ENCODE results near the gene MVB12B.

Gene MVB12B

DNA sequence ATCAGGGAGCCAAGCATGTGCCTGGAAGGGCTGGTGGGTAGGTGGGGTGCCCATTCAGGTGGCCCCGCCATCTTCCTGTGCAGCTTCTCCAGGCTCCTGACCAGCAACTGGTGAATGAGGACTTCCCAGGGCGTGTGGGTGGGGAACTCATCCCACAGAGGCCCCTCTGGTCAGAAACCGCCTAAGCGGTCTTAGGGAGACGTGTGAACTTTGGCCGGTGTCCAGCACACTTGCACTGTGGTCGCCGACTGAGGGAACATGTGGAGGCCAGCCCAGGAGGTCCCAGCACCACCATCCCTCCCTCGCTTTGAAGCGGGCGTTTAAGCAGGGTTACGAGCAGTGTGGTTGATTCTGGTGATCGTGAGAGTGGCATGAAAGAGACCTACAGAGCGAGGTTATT, 77.8 kb downstream of the MVB12B start:
- no peak for DNase-seq (ENCODE audit: low read depth, low spot score)

DNA sequence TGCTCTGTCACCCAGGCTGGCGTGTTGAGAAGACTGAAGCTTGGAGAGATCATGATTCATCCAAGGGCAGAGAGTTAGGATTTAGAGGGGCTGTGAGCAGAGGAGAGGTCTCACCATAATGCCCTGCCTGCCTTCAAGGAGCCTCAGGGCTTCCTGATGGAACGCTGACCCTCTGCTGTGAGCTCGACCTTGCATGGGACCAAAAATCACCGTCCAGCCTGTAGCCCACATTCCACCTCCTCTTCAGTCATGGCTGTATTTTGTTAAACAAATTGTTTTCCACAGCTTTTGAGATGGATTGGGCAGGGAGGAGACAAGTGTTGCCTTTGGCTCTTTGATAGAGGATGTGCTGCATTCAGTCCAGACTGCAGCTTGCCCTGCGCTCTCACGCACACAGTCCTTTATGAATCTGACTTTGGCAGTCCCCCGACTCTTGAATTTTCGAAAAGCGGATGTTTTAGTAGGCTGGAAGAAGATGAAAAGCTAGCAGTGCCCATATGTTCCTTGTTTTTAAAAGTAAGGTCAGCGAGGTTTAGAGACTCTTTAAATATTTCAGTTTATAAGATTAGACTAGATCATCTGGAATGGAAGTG, 79.5 kb downstream of the MVB12B start:
- no peak for DNase-seq (ENCODE audit: low read depth, low spot score)

DNA sequence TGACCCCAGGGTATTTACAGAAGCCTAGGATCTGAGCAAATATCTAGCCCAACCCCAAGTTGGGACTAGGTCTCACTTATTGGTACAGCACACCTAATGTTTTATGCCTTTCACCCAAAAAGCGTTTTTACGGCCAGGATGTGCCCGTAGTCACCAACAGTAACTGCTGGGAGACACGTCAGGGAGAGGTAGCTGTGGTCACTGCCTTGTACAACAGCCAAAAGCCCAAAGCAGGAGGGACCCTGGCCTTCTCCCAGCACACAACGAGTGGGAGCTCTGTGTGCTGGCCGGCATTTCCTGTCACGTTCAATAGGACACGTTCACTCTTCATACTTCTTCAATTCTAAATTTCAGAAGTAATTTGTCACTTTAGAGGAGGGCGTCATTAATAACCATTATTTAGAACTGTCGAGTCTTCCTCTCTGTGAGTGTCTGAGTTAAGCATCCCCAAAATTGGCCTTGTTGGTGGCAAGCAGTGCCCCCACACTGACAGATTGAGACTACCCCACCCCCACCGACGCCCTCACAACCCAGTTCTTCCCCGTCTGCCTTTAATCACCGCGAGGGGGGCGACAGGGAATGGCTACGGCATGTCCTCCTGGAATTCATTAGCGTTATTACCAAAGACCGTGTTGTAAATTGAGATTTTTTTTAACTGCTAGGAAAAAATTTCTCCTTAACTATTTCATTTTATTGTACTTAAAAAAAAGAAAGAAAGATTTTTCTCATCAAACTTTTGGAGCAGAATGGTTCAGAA, 80.7 kb downstream of the MVB12B start:
- no peak for DNase-seq (ENCODE audit: low read depth, low spot score)

DNA sequence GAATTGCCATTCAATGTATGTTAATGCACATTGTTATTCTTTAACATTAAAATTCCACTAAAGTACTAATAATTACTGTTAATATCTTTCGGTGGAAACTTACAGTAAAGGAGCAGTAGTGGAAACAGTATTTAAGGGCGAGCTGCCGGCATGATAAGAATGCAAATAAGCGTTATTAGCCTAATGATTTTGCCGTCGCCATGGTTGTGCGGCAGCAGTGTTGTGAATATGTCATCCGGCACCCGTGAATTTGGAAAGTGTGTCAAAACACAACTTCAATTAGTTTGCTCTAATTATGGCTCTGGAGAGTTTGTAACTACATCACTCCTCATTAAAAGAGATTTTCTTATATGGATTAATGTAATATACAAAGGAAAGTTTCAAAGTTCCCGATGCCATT, 81.4 kb downstream of the MVB12B start:
- no peak for DNase-seq (ENCODE audit: low read depth, low spot score)

DNA sequence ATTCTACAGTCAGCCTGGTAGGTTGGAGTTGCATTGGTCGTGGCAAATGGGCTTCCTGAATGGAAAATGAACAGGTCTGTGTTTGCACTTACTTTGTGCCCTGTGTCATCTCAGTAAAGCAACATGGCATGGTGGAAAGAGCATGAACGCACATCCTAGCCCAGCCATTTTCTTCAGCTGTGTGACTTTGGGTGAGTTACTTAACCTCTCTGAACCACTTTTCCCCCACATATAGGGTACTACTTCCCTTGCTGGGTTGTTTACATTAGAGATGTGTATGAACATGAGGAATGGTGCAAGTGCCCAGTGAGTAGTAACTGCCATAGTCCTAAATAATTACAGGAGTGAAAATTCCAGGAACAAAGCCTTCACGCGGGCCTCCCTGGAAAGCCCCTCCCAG, 83.6 kb downstream of the MVB12B start:
- DNase-seq (ENCODE audit: low read depth, low spot score): no peak

DNA sequence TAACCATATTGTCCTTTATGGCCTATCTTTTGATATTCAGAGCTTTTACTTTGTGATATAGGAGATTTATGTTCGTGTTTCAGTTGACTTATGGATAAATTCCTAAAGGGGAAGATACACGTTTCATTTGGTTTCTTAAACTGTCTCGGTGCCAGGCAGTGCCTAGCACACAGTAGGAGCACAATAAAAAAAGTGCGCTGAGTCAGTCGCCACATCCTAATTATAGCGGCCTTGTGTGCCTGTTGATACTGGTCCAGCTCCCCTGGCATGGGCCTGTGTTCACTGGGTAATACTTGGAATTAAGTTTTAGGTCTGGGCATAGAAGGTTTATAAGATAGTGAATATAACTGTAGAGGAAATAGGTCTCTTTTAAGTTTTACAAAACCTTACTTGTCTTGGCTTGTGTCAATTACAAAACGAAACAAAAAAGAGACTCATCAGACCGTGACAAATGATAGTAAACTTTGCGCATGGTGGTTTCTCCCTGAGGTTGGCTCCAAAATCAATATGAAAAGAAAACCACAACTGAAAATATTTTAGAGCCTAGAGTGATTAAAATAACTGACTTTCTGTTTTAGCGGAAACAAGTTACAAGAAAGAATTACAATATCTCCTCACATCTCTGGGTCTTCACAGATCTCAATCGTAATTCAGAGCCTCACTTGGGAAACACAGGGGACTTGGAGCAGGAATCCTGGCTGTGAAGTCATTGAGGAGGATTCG, 84.8 kb downstream of the MVB12B start:
- no peak for DNase-seq (ENCODE audit: low read depth, low spot score)

DNA sequence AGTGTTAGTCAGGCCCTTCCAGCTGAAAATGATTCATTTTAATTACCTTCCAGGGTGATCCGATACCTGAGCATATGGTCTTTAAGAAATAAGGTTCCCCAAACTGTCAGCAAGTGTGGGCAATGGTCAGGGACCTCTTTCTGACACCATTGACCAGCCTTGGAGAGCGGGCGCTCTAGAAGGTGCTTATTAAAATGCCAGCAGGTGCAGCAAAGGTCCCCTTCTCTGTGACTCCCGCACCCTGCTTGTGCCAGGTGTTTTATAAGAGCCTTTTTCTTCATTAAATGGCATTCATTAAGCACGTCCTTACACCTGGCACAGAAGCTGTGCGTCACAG, 85.3 kb downstream of the MVB12B start:
- no peak for DNase-seq (ENCODE audit: low read depth, low spot score)

DNA sequence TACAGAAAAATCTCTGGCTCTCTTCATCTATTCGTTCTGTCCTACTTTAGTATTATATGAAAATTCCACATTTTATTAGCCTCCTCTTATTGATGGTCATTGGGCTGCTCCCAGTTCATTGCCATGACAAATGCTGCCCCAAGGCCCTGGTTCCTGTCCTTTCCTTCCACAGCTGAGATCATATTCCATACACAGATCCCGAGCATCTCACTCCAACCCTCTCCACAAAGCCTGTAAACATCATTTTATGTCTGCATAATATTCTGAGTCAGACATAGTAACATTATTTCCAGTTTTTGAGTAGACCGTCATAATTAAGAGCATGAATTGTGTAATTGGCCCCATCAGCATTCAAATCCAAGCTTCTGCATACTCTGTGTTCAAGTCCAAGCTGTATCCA, 86.3 kb downstream of the MVB12B start:
- DNase-seq (ENCODE audit: low read depth, low spot score): no peak

DNA sequence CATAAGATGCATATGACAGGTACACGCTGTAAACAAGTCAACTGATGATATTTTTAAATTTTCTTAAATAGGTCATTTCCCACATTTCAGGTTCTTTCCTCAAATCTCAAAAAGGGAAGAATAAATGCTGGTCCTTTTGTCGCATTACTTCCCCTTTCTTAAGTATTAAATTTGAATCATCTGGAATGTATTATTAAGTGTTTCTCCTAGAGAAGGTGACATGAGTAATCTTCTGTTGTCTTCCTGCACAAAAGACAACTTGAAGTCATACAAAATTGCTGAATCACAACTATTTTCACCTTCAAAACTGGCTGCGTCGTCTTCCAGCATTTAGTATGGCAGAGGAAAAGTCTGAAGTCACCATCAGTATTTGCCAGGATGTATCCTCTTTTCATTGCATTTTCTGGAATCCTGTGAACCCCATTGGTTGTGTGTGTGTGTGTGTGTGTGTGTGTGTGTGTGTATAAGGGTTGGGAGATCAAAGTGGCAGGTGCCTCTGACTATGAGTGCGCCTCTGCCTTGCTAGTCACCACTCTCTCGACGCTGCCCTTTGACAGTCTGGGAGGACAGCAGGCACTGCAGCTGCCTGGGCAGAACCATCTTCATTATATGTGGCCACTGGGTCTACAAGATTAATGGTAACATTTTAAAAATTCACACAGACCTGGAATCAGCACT, 86.9 kb downstream of the MVB12B start:
- no peak for DNase-seq (ENCODE audit: low read depth, low spot score)

DNA sequence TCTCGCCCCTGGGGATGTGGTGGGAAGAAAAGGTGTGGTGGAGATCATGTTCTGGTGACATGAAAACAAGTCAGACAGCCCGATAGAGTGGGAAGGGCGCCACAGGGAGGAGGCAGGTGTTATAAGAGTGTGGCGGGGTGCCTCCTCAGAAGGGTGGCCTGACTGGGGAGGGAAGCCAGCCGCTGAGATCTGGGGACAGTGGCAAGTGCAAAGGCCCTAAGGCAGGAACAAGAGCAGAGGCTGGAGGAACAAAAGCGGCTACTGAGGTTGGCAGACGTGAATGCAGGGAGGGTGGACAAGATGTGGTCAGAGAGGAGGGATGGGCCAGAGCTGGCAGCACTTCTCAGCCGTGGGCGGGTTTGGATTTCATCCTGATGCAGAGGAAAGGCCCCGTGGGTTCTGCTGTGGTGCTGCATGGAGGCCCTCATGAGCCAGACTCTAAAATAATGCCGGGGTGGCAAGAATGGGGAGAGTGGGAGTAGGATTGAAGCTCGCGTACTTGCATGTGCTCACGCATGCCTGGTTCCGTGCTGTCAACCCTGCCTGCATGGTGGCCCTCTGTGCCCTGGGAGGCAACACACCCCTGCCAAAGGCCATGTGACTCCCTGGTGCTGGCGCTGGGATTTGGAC, 89.2 kb downstream of the MVB12B start:
- no peak for DNase-seq (ENCODE audit: low read depth, low spot score)

DNA sequence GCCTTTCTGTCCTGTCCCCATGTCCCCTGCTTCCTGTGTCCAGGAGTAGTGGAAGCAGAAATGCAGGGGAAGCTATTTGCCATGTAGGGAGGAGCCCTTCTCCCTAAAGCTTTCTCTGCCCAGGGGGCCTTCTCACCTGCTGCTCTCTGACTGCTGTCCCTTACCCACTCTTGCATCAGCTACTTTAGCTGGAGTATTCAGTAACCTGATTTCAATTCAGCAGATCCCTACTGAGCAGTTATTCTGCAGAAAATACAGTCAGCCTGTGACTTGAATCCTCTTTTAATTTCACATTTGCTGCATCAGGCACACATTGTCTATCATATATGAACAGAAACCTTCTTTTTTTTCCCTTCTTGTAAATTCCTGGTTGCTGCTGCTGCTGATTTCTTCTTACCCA, 90.4 kb downstream of the MVB12B start:
- DNase-seq (ENCODE audit: low read depth, low spot score): no peak

DNA sequence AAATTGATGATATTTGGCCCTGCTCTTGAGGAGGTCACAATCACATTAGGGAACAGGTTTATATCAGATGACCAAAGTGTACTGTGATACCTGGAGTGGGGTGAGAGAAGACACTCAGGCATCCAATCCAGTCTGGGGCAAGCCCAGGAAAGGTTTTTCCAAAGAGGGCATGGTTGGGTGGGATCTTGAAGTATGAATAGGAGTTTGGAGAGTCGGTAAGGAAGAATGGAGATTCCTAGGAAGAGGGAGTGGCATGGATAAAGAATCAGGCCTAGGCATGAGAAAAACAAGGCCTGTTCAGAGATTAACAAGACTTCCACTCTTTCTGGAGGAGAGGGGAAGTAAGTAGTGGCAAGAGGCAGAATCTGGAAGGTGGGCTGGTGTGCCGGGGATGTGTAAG, 91.1 kb downstream of the MVB12B start:
- DNase-seq (ENCODE audit: low read depth, low spot score): no peak

DNA sequence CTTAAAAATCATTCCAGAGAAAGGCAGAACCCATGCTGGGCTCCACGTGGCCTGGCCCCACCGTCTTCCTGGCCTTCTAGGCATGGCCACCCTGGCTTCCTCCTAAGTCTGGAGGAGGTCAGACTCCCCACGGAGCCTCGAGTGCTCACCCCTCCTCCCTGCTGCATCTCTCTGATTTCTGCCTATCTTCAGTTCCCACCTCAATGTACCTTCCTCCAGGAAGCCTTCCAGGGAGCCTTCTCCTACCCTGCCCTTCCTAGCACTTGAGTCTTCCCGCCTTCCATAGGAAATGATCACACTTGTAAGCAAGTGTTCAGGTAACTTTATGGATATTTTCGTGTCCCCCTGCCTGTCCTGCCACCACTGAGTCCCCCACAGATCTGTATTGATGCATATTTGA, 92.0 kb downstream of the MVB12B start:
- DNase-seq (ENCODE audit: low read depth, low spot score): no peak

DNA sequence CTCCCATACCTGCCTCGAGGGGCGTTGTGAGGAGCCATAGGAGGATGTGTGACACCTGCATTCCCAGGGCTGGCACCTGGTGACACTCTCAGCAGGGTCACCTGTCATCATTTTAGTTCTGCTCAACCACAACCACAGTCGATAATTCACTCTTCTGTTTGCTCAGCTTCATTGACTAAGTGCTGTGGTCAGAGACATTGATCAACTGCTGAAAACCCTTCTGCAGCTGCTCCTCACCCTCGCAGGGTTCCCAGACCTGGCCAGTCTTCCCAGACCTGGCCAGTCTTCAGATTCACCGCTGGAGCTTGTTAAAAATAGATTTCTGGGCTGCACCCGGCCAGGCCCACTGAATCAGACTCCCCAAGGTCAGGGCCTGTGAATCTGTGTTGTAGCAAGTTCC, 92.8 kb downstream of the MVB12B start:
- no peak for DNase-seq (ENCODE audit: low read depth, low spot score)

DNA sequence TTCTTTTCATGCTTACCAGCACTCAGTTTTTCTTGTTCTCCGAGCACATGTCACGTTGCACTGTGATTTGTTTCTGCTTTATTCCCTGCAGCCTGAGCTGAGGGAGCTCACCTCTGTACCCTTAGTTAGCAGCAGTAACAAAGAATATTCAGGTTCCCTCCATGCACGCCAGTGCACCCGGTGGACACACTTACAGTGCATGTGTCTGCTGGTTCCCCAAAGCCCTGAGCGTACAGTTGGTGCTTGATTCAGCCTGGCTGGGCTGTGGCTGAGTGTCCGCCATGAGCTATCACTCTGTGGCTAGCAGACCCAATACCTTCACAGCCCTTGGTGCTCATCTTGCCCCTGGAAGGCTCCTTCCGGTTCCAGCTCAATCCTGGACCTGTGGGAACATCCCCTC, 93.5 kb downstream of the MVB12B start:
- DNase-seq (ENCODE audit: low read depth, low spot score): no peak

DNA sequence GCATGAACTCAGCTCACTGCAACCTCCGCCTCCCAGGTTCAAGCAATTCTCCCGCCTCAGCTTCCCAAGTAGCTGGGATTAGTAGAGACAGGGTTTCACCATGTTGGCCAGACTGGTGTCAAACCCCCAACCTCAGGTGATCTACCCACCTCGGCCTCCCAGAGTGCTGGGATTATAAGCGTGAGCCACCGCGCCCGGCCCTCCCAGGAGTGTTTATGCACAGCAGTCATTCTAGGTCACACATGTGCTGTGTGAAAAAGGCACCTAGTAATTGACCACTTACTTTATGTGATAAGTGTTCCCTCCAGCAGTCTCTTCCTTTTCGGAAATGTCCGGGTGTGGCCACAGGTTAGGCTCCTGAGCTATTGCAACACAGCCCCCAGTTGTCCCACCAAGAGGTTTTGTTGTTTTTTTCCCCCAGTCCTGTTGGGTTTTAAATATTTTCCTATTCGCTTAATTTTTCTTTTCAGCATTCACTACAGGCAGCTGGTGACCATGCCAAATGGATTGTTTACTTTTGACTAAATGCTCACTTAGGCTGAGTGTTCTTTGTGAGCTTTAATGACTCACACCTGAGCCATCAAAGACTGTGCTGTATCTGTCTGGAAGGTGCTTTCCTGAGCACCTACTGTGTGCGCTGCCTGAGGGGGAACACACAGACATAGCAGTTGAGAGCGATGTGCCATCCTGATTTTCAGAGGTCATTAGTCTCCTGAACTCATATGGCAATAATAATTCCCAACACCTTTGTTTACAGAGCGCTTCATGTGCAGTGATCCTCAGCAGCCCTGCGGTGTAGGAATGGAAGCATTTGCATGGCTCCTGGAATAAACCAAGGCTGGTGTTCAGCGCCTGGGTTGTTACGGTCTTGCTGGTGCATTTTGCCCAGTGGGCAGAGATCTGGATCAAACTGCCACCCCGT, 94.3 kb downstream of the MVB12B start:
- DNase-seq (ENCODE audit: low read depth, low spot score): no peak

DNA sequence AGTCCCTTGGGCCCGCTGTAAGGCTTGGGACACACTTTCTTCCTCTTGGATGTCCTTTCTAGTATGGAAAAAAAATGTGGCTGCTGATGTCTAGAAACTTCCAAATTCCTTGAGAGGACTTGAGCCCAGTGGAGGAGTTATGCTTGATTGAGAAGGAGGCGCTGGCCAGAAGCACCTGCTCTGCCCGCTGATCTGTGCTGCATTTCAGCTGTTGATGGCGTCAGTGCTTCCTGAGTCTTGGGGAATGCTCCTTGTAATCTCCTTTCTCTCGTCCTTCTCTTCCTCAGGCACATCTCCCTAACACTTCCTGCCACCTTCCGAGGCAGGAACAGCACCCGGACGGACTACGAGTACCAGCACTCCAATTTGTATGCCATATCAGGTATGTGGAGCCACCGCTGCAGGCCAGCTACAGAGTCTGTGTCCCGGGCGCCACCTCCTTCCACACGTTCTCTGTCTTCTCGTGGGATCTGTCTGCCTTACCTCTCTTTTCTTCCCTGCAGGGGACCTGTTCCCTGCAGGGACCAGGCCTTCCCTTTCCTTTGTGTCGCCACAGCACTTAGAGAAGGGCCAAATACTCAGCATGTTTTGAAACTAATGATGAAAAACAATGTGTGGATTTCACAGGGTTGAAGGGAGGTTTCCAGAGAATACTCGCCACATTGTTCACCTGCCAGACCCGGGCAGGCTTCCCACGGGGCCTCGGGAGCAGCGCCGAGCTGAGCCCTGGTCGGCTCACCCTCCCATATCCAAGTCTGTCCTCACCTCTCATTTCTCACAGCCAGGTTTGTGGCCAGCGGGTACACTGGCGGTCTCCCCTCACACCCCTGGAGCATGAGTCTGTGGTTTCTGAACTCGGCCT, 95.2 kb downstream of the MVB12B start:
- no peak for DNase-seq (ENCODE audit: low read depth, low spot score)

DNA sequence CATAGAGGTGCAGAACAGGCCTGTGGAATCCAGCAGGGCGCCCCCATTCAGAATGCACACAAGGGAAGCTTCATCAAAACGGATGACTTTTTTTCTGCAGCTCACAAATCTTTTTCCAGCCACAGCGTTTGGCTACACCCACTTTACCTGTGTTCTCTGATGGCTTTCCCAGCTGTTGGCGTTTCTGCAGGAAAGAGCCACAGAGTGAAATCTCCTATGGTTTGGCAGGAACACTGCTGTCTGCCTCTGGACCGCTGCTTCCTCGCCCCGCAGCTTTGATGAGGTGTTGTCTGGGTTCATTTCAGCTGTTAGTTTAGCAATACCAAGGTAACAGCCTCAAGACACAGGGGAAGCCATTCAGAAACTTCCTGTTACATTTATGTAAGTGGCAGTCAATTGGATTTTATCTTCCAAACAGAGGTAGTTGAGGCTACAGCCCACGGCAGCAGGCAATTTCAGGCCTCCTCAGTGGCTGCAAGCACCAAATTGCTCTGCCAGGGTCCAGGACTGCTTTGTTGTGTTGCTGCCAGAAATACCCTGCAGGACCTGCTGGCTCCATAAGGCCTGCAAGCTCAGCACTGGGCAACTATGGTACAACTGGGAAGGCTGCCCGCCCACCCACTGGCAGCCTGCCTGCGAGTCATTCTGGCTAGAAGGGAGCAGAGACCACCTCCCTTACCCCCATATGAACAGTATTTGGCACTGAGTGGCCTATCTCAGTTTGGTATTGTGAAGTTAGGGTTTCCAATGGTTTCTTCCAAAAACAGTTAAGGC, 96.7 kb downstream of the MVB12B start:
- no peak for DNase-seq (ENCODE audit: low read depth, low spot score)

DNA sequence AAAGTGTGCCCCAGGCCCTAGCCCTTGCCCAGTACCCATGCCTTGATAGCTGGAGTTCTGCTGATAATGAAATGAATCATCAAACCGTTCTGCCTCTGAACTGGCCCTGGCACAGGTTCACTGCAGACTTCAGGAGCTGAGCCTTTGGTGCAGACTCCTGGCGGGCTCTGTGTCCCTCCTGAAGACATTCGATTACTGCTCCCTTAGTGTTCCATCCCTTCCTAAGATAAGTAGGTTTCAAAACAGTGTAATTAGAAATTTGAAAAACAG, 97.2 kb downstream of the MVB12B start:
- no peak for DNase-seq (ENCODE audit: low read depth, low spot score)

DNA sequence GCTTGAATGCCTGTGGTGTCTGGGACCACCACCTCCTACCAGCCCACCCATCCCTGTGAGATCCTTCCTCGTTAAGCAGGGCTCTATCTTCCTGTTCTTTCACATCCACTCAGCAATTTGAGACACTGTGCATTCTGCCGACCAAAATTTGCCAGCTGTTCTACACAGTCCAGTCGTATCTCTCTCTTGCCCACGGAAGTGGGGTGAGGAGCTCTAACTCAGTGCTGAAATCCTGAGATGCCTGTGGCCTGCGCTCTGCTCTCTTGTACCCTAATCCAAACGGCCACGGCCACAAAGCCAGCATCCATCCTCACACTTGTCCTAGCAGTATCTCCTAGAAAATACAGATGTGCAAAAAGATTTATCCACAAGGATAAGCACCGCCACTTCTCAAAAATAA, 97.9 kb downstream of the MVB12B start:
- no peak for DNase-seq (ENCODE audit: low read depth, low spot score)
